GM19351 (cell line): ENCODE results near the gene METTL8.
A peak's percentile ranks its signal among the peaks of the same experiment; 100 is the strongest.

Experiments used
- ATAC-seq: cut with Tn5 transposase; IDR thresholded peaks from one replicate; pipeline ENCODE4 v1.9.1; 2021; ENCODE audit warnings: mild to moderate bottlenecking, moderate library complexity; ENCODE audit not compliant: unreplicated experiment

The METTL8 gene

GRCh38 chr2:171347591-171348032 is 86.2 kb downstream of the METTL8 start:
- no peak for ATAC-seq

- peak; percentile 63 for ATAC-seq
These were observed 86.8 kb downstream of the METTL8 start for GRCh38 chr2:171346723-171347557.

- ATAC-seq, result no peak
These were observed 87.6 kb downstream of the METTL8 start for GRCh38 chr2:171345971-171346722.

DNA sequence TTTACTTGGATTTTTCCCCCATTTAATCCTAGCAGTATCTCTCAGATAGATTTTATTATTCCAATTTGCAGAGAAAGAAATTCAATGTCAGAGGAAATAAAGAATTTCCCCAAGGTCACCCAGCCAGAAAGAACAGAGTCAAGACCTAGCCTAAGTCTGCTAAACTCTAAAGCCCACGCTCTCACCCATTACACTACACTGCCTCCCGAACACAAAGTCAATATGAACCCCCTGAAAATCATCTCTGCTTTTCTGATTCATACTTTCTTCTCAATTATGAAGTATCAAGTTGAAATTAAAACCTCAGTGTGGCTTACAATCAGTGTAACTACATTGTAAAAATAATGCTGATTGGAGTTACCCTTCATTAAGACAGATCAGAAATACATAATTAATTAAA is 89.6 kb downstream of the METTL8 start:
- no peak for ATAC-seq

DNA sequence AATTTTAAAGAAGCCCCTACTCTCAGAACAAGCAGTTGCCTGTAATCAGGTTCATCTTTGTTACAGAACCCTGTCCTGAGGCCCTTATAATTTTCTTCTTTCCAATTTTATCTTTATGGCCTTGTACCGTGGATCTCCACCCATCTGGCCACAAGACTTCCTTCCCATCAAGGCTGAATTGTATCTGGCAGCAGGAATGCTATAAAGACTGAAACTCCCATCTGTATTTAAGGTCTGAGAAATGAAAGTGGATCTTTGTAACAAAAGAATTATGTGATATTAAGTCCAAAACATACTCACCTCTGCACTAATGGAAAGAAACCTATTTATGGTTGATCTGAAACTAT is 91.8 kb downstream of the METTL8 start:
- ATAC-seq, result no peak

- no peak for ATAC-seq
These were observed 92.3 kb downstream of the METTL8 start for GRCh38 chr2:171341394-171342066.

- no peak for ATAC-seq
These were observed 98.8 kb downstream of the METTL8 start for GRCh38 chr2:171334946-171335345.

GRCh38 chr2:171334171-171334570 is 99.6 kb downstream of the METTL8 start:
- ATAC-seq, result no peak

GRCh38 chr2:171330155-171330956 is 103.4 kb downstream of the METTL8 start:
- no peak for ATAC-seq

GRCh38 chr2:171327043-171327496 is 106.7 kb downstream of the METTL8 start:
- ATAC-seq, result no peak

DNA sequence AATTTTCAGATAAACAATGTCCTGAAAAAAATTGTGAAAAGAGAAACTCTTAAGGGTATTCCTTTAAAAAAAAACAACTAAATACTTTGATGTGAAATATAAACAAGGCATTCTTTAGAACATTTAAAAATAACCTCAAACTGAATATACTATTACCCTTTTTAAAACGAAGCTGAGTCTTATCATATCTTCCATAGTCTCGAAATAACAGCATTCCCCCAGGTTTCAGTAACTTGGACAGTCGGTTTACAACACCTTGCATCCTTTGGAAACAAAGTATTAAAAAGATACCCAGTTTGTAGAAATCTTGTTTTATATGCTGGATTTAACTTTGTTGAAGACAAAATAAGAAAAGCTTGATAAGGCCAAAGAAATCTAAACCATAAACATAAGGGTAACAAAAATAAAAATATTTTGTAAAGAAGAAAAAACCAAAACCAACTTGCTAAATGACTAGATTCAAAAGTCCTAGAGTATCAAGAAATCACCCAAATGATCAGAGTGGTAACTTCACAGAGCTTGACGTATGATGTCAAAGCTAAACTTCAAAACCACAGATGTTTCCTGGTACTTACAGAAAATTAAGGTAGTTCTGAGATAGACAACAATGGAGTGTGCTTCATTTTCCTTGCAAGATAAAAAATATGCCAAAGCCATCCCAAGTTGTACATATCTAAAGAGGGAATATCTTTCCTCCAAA is 107.8 kb downstream of the METTL8 start:
- peak; percentile 53 for ATAC-seq

- ATAC-seq, result no peak
These were observed 109.7 kb downstream of the METTL8 start for GRCh38 chr2:171323971-171324528.

- ATAC-seq, result no peak
These were observed 110.9 kb downstream of the METTL8 start for GRCh38 chr2:171322928-171323327.

DNA sequence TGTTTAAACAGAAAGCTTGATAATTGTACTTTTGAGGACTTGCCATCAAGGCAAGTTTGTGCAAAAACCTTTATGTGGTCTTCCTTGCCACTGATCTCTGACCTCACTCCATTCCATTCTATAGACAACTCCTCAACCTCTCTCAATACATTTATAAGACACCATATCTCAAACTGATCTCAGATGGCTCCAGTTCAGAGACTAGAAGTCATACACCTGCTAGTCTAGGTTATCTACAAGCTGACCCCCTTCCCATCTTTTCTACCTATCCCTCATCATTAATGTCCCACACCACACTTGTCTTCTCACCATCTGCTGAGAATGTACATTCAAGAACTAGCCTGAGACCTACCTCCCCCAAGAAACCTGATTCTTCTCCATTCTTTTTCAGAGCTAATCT is 113.1 kb downstream of the METTL8 start:
- no peak for ATAC-seq

DNA sequence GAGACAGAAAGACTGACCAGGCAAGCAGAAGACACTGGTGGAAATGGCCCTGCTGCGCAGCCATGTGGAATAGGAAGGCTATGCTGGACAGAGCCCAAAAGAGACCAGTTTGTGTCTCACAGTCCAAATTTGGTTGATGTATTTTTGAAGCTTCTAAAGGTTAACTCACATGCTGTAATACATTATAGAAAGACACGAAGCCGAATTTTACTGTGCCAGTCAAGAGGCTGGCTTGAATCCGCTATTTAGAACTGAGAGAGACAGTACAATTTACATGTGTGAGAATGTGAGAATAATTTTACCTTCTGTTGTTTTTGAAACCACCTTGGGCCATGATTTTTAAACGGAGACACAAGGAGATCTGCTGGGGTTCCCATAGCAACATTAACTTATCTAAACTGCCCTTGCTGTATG is 113.6 kb downstream of the METTL8 start:
- ATAC-seq, result peak; percentile 24

GRCh38 chr2:171319164-171319810 is 114.5 kb downstream of the METTL8 start:
- ATAC-seq, result peak; percentile 44

DNA sequence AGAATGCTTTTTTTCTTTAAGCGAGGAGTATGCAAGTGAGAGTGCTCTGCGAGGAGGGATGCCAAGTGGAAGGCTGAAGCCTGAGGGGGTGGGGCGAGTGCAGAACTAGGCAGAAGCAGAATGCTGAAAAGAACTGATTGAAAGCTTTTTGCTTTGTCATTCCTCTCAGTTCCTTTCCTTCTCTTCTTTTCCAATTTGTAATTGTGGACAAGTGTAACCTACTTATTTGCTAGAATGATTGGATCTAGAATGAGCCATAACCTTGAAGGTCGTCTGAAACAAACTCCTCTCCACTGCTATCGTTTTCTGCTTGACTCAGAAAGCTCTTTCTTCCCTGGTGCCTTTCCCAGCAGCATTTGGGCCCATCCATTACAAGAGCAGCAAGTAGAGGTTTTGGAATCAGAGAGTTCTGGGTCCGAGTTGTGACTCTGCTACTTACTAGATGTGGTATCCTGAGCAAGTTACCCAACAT is 115.3 kb downstream of the METTL8 start:
- no peak for ATAC-seq

- peak; percentile 44 for ATAC-seq
These were observed 116.2 kb downstream of the METTL8 start for GRCh38 chr2:171317492-171318125.
